Vagina (tissue), 2 donors: Measurements from ENCODE around the gene KRTAP12-4.

Experiments used
- POLR2A ChIP-seq, 2 donors: fragments of 450-650 bp; IDR thresholded peaks; one replicate each; pipeline ENCODE4 v1.6.1; 2017; ENCODE audit warnings: antibody characterized with exemption in 2 of 2, mild to moderate bottlenecking in 2 of 2, moderate library complexity in 2 of 2
- POLR2AphosphoS5 ChIP-seq, 2 donors: sonication (generic); formaldehyde crosslinking; IDR thresholded peaks; one replicate each; pipeline ENCODE4 v1.9.0; 2017; ENCODE audit warnings: antibody characterized with exemption in 2 of 2, mild to moderate bottlenecking in 2 of 2, low read depth in 1 of 2; ENCODE audit not compliant: insufficient read depth in 1 of 2
- TF ChIP-seq, protein P1 (sequence below), 3 experiments: fragments of 450-650 bp in 2 of 3; fragments of 200-600 bp in 1 of 3; sonication (generic) in 1 of 3; IDR thresholded peaks; one replicate each; pipeline ENCODE4 v1.5.1; 2017 to 2019; ENCODE audit warnings: antibody characterized with exemption in 3 of 3, mild to moderate bottlenecking in 2 of 3, moderate library complexity in 2 of 3

DNA sequence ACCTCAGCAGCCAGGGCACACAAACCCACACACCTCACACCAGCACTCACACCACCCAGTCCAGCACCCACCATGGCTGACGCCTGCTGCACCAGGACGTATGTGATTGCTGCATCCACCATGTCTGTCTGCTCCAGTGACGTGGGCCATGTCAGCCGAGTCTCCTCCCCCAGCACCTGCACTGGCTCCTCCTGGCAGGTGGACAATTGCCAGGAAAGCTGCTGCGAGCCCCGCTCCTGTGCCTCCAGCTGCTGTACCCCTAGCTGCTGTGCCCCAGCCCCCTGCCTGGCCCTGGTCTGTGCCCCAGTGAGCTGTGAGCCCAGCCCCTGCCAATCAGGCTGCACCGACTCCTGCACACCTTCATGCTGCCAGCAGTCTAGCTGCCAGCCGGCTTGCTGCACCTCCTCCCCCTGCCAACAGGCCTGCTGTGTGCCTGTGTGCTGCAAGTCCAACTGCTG lies 42.4 kb downstream of the KRTAP12-4 start, which contains the start of gene KRTAP10-8:
- TF ChIP-seq, protein P1, sequence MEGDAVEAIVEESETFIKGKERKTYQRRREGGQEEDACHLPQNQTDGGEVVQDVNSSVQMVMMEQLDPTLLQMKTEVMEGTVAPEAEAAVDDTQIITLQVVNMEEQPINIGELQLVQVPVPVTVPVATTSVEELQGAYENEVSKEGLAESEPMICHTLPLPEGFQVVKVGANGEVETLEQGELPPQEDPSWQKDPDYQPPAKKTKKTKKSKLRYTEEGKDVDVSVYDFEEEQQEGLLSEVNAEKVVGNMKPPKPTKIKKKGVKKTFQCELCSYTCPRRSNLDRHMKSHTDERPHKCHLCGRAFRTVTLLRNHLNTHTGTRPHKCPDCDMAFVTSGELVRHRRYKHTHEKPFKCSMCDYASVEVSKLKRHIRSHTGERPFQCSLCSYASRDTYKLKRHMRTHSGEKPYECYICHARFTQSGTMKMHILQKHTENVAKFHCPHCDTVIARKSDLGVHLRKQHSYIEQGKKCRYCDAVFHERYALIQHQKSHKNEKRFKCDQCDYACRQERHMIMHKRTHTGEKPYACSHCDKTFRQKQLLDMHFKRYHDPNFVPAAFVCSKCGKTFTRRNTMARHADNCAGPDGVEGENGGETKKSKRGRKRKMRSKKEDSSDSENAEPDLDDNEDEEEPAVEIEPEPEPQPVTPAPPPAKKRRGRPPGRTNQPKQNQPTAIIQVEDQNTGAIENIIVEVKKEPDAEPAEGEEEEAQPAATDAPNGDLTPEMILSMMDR (IDR thresholded peaks at IDR 0.05) = no peak
- no peak for TF ChIP-seq POLR2A (IDR thresholded peaks at IDR 0.05)
- TF ChIP-seq POLR2AphosphoS5 (IDR thresholded peaks at IDR 0.05; ENCODE audit: insufficient read depth in 1 of 2, low read depth in 1 of 2) = no peak
